ENCODE results near the gene EXOG.

- TF ChIP-seq BHLHE40 (IDR thresholded peaks at IDR 0.05; ENCODE audit: borderline replicate concordance), result no peak
- TF ChIP-seq ELF4 (IDR thresholded peaks at IDR 0.05), result no peak
- TF ChIP-seq ZNF384 (IDR thresholded peaks at IDR 0.05), result no peak
- TF ChIP-seq SP1 (IDR thresholded peaks at IDR 0.05), result no peak
- TF ChIP-seq L3MBTL2 (conservative IDR thresholded peaks at IDR 0.05), result no peak
- no peak for TF ChIP-seq ARNT (IDR thresholded peaks at IDR 0.05)
- TF ChIP-seq PKNOX1 (IDR thresholded peaks at IDR 0.05), result no peak
These were observed 15.2 kb upstream of the EXOG start for GRCh38 chr3:38480930-38481329.
